Mononuclear cell (primary cell): ENCODE data around the gene BMP3. TPM values are rescaled to one million over a fixed set of nuclear protein-coding genes. Genes with fewer than 3 reads are reported as not detected.

ENCODE experiments used
- H3K27me3 ChIP-seq: 2 replicates; pipeline ENCODE4 v1.6.0; 2011; ENCODE audit warnings: low read length, control low read depth; ENCODE audit not compliant: insufficient read depth
- H3K4me1 ChIP-seq: 2 replicates; pipeline ENCODE4 v1.5.1; 2011; ENCODE audit warnings: mild to moderate bottlenecking, low read length, control low read depth; ENCODE audit not compliant: insufficient read depth
- H3K4me3 ChIP-seq: 2 replicates; pipeline ENCODE4 v1.5.1; 2011; ENCODE audit warnings: mild to moderate bottlenecking, low read length, moderate library complexity
- H3K9me3 ChIP-seq: 2 replicates; pipeline ENCODE4 v1.5.1; 2011; ENCODE audit warnings: low read depth, mild to moderate bottlenecking, control low read depth, low read length
- total RNA-seq: library from RNA; depleted of rRNA; stranded (reverse); fragments of >200 nt; gene quantifications from one replicate; pipeline ENCODE4 v1.2.3, GENCODE V29; 2012

The BMP3 gene
- total RNA-seq, 1 donor, result 0.10 TPM

DNA sequence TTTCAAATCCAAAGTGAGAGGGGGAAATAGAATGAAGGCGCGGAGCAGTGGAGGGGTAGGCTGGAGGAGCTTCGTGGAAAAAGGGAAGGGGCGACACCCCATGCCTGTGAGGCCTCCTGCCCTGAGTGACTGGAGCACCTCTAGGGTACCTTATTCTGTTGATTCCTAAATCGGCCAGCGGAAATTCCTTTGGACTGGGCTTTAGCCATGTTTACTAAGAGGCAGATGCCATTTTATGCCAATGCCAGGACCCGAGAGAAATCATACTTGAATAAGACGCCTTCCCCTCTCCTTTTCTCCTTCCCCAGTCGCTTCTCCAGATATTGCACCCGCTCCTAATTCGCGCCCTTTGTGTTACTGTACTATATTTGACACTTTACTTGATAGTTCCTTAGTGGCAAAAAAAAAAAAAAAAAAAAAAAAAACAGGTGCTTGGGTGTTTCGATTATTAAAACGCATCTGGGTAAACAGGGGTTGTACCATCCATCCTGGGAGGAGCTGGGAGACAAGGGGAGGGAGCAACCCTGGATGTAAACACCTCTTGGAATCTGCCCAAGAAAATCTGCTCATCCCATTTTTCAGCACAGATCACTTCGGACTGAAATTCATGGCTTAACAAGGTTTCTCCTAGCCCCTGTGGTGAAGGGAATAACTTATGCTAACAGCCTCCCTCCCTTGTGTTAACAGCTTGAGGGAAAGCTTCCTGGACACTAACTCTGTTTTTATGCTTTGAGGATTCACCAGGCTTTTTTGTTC, 1.5 kb downstream of the BMP3 start:
- Histone ChIP-seq H3K27me3 (peaks cover 77% of the 10 kb centered on the region), H3K9me3 (no peaks in the 10 kb centered on the region), H3K4me1 (peaks cover 20% of the 10 kb centered on the region), H3K4me3 (peak overlapping the region; percentile 22)

DNA sequence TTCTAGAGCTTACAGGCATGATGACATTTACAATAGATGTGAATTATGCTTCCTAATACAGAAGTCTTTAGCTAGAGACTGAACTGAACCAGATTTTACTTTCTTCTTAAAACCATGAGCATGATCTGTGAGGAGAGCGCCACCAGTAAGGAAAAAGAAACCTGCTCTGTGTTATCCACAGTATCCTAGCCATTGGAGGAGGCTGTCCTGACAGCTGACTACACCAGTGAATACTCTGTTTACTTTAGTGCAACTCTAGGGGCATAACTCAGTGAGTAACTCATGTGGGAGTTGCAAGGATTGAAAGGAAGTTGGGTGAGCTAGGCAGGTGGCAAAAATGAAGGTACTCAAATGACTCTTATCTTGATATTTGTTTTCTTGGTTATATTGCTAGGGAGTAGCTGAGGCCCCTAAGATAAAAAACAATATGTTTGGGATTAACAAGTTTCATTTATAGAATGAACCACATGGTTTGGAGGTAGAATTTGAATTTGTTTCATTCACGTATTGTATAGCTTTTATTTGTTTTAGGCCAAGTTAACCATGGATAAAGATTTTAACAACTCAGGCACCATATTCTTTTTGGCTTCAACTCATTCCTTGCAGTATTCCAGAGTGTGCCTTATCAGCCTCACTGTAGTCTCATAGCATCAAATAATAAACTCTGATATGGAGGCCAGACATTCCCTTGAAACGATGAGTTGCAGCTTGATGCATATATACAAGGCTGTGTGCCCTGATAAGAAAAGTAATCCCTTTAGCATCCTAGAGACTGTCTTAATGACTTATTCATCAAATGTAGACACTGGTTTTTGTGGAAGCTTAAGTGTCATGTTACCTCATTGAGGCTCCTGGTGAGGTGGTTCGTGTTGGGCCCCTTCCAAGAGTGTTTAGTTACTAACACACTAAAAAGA, 2.5 kb downstream of the BMP3 start:
- Histone ChIP-seq H3K9me3 (no peaks in the 10 kb centered on the region), H3K27me3 (peaks cover 72% of the 10 kb centered on the region), H3K4me1 (peaks cover 20% of the 10 kb centered on the region), H3K4me3 (no peak overlapping the region)

DNA sequence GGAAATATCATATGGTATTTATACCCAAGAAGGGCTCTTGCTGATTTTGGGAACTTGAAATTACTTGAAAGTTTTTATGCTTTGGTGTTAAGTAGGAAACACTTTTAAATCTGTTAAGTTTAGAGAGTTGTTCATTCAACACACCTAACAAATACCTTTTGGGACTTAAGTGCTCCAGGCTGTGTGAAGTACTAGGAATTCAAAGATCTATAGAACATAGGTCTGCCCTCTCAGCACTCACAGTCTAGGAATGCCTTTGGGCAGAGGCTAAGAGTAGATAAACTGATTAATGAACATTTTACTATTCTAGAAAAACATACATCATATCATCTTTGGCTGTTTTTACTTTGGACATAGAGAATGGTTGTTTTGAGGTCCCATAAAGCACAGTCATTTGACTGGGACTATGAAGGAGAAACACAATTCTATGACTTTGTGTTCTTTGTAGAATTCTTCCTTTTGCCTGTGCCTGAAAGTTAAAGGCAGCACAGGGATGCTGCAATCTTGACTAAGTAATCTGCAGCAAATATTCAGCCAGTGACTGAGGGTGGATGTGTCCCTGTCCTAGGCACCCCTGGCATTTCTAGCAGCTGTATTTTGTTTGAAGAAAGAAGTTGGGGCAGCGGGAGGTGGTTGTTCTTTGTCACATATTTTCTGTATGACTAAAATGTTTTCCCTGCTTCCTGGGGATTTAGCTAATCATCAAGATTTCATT, 8.3 kb downstream of the BMP3 start:
- Histone ChIP-seq H3K4me1 (no peaks in the 10 kb centered on the region), H3K27me3 (peaks cover 18% of the 10 kb centered on the region), H3K4me3 (no peak overlapping the region), H3K9me3 (no peaks in the 10 kb centered on the region)

DNA sequence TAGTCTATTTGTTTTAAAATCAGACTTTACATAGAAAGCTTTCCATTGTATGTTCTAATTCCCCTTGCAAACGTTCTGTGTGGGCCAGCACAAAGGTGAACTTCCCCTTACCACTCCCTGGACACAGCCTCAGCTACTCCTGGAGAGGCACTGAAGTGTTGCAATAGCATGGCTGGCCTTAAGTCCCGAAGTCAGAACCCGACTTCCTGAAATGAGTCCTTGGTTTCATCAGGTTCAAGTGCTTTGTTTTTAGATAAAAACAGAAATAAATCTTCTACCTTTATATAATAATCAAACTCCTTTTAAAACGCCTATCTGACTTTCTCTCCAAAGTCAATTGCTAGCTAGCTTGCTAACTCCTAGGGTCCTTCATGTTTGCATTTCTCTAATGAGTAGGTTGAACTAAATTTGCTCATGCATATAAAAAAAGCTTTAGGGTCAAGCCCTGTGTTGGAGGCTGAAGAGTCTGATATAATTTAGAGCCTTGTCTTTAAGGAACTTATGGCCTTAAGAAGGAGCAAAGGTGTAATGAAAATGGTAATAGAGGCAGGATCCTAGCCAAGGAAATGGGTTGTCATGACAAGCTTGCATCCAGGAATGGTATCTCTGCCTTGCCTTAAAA, 9.0 kb downstream of the BMP3 start:
- peaks cover 17% of the 10 kb centered on the region for H3K27me3 ChIP-seq
- H3K4me3 ChIP-seq, result no peak overlapping the region
- no peaks in the 10 kb centered on the region for H3K9me3 ChIP-seq
- no peaks in the 10 kb centered on the region for H3K4me1 ChIP-seq

DNA sequence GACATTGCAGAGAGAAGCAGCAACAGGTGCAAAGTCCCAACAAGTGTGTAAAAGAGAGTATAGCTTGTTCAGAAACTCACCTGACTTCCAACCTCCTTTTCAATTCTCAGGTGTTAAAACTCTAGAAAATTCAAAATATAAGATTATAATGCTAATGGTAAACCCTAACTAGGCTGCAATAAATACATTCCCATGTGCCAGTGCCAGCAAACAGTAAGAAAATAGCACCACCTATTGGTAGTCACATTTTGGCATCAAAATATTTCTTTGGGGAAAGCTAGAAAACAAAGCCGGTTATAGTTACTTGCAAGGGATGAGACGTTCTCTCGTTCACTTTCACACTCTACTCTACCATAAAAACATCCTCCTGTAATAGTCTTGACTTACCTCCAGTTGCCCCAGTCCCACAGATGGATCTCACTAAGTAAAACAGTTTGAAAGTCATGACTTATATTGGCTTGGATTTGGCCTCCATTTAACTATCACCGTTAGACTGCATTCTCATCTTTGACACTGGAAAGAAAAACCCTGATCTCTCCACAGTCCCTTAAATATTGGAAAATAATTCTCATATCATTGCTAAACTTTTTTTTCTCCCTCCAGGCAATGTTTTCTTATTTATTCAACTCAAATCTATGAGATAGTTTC, 9.6 kb downstream of the BMP3 start:
- Histone ChIP-seq H3K9me3 (no peaks in the 10 kb centered on the region), H3K27me3 (peaks cover 16% of the 10 kb centered on the region), H3K4me3 (no peak overlapping the region), H3K4me1 (no peaks in the 10 kb centered on the region)

DNA sequence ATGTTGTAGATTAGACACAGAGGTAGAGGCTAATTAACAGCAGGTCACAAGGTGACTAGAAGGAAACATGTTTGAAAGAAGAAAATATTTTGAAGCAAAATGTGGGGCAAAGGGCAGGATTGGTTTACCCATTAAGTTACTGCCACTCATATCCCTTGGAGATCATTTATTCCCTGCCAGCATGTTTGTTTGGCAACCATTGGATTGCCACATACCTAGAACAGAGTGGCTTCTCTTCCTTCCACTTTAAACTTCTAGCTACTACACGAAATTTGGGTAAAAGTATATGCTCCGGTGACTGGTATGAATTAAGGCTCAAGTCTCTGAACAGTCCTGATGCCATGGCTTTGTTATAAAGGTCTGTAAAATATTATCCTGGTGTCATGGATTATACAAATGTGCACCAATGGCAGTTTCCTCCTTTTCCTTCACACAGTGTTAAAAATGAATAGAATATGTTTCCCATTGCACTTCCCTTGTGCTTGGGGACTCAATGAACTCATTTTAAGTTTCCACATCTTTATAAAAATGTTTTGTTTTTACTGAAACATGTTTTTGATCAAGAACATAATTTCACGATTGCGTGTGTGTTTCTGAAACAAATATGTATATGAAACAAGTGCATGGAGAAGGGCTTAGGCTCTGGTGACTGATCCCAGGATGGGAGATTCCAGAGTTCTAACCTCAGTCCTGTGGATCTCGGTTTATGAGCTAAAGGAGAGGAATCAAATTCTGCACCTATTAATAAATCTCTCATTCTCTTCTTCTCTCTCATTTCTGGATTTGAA, 12.3 kb downstream of the BMP3 start:
- Histone ChIP-seq H3K4me3 (no peak overlapping the region), H3K27me3 (peaks cover 7% of the 10 kb centered on the region), H3K9me3 (no peaks in the 10 kb centered on the region), H3K4me1 (no peaks in the 10 kb centered on the region)

DNA sequence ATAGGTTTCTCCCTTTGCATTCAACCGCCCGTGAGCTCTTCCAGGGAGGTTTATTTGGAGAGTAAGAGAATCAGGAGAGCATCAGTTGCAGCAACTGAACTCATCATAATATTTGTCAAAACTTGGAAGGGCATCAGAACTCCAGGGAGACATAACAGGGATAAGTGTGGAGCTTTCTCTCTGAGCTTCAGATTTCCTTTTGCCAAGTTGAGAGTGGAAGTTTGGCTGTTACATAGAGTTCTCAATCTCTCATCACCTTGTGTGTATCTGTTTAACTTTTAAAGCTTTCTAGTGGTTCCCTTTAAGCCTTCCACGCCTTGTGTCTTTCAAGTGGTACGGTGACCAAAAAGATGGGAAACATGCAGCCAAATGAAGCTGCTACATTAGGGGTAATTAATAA, 18.8 kb downstream of the BMP3 start:
- H3K4me3 ChIP-seq, result no peak overlapping the region
- no peaks in the 10 kb centered on the region for H3K9me3 ChIP-seq
- H3K4me1 ChIP-seq, result no peaks in the 10 kb centered on the region
- H3K27me3 ChIP-seq, result peaks cover 4% of the 10 kb centered on the region

DNA sequence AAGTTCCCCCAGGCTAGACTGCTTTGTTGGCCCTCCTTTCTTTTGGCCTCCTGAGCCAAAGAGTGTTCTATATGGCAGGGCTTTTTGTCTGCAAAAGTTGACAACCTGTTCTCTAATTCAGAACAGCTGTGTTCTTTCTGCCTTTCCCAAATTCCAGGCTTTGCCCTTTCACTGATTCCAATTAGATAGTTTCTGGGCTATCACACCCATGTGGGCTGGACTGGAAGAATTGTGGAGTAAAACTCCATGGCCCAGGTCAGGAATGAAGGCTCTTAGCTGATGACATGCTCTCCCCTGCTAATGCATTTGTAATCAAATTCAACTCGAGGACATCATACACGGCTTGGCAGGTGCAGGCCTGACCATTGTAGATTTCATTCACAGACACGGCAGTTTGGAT, 19.4 kb downstream of the BMP3 start:
- no peaks in the 10 kb centered on the region for H3K9me3 ChIP-seq
- H3K4me1 ChIP-seq, result no peaks in the 10 kb centered on the region
- no peak overlapping the region for H3K4me3 ChIP-seq
- peaks cover 1% of the 10 kb centered on the region for H3K27me3 ChIP-seq

DNA sequence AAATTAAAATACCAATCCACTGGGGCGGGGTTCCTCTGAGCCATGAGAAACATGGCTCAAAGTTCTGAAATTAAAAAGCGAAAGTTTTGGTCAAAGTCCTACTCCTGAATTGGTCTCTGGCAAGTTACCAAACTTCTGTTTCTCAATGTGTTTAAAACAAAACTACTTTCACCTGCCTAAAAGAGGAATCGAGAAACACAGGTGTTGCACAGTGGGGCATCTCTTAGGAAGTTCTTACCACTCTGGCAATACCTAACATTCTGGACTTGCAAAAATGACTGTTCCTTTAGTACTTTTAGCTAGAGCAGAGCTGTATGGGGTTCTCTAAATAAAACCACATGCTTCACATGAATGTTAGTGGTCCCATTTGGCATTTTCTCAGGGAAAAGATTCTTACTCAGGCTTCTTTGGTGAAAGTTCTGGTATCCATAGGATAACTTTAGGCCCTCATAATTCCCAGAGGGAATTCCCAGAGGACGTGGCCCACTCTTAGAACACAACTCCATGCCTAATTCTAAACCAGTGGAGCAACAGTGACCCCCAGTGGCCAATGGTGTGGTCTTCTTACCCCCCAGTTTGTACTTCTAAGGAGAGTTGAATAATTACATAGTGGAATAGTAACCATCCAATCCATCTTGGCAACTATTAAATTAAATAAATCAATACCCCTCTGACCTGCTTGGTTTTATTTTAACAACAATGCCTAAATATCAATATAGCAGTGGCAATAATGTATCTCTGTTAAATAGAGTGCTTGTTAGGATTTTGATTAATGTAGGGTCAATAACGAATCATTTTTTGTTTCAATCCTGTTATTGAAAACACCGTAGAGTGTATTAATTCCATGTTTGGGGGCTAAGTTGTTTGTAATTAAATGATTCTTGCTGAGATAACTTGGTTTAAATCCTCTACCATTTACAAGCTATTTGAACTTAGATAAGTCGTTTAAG, 21.9 kb downstream of the BMP3 start:
- H3K4me1 ChIP-seq, result no peaks in the 10 kb centered on the region
- H3K9me3 ChIP-seq, result no peaks in the 10 kb centered on the region
- H3K4me3 ChIP-seq, result no peak overlapping the region
- no peaks in the 10 kb centered on the region for H3K27me3 ChIP-seq

DNA sequence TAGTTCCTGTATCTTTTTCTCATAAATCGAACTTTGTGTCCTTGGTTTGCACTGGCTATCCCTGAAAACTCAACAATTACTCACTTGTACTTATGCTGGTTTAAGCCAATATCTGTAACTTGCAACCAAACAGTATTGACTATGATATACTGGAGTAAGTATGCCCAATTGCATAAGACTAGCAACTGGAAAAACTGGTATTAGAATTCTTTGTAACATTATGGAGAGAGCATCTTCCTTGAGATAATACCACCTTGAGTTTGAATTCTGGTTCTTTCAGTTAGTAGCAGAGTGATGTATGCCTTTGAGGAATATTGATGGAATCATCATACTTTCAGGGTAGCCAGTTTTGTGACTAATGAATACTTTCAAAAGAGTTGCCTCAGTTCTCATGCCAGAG, 28.1 kb downstream of the BMP3 start:
- H3K27me3 ChIP-seq, result no peaks in the 10 kb centered on the region
- no peak overlapping the region for H3K4me3 ChIP-seq
- H3K9me3 ChIP-seq, result no peaks in the 10 kb centered on the region
- H3K4me1 ChIP-seq, result no peaks in the 10 kb centered on the region

DNA sequence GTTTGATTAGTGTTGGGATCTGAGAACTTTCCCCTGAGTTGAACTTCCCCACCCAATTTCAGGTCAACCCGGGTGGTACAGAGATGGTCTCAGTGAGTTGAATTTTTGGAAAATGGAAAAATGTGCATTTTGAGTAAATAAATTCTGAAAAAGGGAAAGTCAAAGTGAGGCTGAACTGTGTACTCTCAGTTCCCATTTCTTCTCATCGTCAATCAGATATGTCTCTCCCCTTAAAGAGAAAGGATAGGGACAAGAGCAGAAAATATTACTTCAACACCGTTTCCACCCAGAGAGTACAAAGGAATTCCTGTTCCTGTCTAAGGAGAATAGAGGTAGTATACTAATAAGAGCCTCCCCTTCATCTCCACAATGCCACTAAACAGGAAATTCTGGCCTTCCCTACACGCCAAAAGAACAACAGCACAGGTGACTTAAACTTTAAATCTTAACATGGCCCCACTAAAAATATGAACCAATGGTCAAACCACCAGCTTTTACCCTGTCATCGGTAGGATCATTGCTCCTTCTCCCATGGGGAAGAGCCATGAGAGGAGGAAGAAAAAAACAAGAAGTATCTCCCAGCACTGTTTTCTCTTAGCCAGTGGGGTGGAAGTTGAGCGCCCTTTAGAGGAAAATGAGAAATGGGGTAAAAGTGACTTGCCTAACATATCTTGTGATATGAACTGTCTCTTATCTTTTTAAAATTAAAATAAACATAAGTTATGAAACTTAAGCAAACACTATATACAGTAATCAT, 30.3 kb downstream of the BMP3 start:
- no peaks in the 10 kb centered on the region for H3K9me3 ChIP-seq
- H3K27me3 ChIP-seq, result no peaks in the 10 kb centered on the region
- H3K4me3 ChIP-seq, result no peak overlapping the region
- no peaks in the 10 kb centered on the region for H3K4me1 ChIP-seq

DNA sequence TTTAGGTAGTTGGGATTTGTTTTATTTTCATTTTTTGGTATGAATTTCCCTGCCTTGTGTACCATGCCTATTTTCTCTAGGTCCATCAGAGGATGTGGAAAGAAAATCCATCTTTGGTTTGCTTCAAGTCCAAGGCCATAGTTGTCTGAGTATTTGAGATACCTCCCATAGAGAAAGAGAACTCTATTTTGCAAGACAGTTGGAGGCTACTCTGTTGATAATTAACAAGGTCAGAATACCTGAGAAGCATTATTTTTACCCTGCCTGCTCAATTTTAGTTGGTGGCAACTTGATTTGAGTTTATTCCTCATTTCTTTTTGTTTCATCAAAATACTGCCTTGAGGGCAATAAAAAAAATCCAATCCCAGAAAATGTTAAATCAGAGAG, 30.8 kb downstream of the BMP3 start:
- Histone ChIP-seq H3K4me3 (no peak overlapping the region), H3K4me1 (no peaks in the 10 kb centered on the region), H3K27me3 (no peaks in the 10 kb centered on the region)

More for the DNA sequence above, 30.8 kb downstream of the BMP3 start:
- no peaks in the 10 kb centered on the region for H3K9me3 ChIP-seq
